ENCODE results near the gene SLC25A47.
A peak's percentile ranks its signal among the peaks of the same experiment; 100 is the strongest.
"Not testable (repeated sequence)": the region's sequence is repeated elsewhere in the genome, so short reads cannot be mapped to it uniquely, and the experiment has no call there.

Gene SLC25A47

GRCh38 chr14:100290607-100291304 lies 32.4 kb upstream of the SLC25A47 start:
- no peak for DNase-seq

DNA sequence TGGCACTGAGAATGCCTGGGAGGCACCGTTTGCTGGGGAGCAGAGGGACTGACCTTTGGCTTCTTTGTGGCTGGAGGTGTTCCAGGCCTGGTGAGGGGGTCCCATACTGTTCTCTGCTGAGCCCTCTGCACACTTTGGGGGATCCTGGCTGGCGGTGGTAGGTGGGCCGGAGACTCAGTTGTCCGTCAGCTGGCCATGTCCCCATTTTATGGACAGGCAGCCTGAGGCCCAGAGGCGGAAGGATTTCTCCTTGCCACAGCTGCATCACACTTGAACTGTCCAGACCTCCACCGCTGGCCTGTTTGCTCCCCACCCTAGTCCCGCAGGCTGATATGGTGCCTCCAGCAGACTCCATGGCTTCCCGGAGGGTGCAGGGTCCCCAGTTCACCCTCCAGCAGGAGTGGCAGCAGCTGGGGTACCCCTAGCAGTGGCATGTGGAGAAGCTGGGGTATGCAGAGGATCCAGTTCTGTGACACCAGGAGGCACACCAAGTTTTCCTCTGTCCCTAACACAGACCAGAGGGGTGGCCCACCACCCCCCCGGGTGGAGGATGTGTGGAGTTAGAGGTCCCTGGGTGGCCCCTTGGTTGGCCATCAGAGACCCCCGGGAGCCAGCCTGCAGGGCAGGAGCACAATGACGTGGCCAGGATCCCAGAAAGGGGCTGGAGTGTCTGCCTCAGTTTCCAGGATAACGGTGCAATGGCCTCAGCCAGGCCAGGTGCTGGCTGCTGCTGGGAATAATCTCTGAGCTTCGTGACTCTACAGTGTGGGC lies 31.6 kb upstream of the SLC25A47 start:
- no peak for DNase-seq

- DNase-seq: no peak
Observed at GRCh38 chr14:100292301-100292775, 30.8 kb upstream of the SLC25A47 start.

DNA sequence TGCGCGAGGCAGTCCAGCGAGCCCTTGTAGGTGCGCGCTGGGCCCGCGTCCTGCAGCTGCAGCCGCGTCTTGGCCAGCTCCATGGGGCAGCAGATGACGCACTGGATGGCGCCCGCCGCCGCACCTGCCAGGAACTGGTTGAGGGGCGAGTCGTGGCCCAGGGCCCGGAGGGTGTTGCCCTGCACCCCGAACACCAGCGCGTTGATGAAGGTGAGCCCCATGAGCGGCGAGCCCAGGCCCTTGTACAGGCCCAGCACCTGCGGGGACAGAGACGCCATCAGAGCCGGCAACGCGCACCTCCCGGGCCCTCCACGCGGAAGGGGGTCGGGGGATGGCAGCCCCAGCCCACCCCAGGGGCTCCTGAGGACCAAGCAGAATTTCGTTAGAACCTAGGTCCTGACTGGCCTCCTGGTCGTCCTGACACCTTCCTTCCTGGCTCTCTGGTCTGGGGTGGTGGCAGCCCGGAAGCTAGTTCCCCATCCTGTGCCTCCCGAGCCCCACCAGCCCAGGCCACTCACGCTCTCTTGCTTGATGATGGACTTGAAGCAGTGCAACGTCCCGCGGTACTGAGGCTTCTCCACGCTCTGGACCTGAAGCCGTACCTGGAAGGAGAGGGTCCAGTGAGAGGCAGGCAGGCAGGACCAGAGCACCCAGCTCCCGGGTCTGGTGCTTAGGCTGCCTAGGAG lies 30.2 kb upstream of the SLC25A47 start:
- DNase-seq: no peak

DNA sequence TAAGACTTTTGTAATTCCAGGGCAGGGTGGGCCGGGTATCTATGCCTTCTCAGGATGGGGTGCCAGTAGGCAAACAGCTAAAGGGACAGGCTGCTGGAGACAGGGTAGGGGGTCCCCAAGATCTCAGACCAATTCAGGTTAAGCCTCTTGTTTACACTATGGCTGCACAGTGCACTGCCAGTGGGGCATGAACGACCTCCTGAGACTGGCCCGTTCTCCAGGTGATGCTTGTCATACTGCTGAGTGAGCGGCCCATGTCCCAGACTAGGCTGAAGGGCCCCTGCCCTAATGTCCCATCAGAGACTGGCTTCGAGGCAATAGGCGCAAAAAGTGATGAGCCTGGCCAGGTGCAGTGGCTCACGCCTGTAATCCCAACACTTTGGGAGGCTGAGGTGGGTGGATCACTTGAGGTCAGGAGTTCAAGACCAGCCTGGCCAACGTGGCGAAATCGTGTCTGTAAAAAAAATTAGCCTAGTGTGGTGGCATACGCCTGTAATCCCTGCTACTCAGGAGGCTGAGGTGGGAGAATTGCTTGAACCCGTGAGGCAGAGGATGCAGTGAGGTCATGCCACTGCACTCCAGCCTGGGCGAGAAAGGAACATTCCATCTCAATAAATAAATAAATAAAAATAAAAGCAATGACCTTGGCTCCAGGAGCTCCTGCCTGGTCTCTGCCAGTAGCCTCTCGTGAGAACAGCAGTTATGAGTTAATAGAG lies 29.5 kb upstream of the SLC25A47 start:
- DNase-seq: no peak

DNA sequence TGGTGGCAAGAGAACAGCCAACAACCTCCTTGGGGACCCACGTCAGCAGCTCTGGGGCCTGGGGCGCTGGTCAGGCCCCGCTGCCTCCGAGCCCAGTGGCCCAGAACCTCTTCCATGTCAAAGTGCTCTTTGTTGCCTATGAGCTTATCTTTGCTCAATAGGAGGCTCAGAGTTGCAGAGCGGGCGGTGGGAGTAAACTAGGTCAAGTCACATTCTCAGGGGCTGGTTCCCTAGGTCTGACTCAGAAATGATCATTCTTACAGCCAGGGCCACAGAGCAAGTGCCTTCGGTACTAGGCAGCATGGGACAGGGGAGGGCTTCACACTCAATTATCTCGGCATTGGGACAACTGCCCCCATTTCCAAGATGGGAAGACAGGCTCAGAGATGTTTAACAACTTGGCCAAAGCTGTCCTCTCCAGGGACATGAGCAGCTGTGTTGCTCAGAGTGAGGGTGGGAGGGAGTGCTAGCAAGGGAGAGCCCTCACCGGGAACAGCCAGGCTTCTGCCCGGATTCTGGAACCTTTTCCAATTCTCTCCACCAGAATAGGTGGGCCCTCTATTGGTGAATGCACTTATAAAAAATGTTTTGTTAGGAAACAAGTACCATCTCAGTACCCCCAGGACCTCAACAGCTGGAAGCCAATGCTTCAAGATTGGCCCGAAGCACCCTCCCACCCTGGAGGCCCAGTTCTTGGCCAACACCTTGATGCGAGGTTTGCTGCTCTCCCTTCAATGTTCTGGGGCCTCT lies 28.8 kb upstream of the SLC25A47 start:
- peak; percentile 64 for DNase-seq

DNA sequence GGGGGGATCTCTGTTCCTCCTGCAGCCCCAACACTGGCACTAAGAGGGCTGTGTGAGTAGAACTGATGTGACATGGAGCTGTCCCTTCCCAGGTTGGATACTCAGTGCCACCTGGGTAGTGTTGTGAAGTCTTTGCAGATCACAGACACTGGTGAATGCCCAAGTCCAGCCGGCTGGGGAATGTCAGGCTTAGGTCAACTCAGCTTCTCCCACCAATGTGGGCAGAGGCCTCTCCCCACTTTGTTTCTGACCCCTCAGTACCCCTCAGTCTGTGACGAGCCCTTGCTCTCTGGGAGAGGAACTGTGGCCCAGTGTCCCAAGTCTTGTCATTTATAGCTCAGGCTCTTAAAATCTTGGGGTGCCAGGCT lies 28.2 kb upstream of the SLC25A47 start:
- no peak for DNase-seq

- DNase-seq: no peak
Observed at GRCh38 chr14:100295376-100296105, 27.6 kb upstream of the SLC25A47 start.

DNA sequence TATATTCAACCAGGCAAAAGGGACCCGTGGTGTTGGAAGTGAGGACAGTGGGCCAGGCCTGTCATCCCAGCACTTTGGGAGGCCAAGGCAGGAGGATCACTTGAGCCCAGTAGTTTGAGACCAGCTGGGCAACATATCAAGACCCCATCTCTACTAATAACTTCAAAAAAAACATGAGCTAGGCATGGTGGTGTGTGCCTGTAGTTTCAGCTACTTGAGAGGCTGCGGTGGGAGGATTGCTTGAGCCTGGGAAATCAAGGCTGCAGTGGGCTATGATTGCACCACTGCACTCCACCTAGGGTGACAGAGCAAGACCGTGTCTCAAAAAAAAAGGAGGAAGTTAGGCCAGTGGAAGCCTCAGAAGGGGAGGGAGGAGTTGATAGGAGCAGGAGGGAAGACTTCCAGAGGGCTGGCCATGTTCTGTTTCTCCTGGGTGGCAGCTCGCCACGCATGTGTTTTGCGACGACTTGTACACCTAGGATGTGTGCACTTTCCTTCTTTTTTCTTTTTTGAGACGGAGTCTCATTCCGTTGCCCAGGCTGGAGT lies 27.0 kb upstream of the SLC25A47 start:
- no peak for DNase-seq

DNA sequence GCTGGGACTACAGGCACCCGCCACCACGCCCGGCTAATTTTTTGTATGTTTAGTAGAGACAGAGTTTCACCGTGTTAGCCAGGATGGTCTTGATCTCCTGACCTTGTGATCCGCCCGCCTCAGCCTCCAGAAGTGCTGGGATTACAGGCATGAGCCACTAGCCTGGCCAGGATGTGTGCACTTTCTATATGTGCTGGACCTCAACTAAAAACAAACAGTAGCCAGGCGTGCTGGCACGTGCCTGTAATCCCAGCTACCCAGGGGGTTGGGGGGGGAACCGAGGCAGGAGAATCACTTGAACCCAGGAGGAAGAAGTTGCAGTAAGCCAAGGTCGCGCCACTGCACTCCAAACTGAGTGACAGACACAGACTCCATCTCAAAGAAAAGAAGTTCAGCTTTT lies 26.4 kb upstream of the SLC25A47 start:
- DNase-seq: not testable (repeated sequence)

- no peak for DNase-seq
Observed at GRCh38 chr14:100297320-100298300, 25.5 kb upstream of the SLC25A47 start.

DNA sequence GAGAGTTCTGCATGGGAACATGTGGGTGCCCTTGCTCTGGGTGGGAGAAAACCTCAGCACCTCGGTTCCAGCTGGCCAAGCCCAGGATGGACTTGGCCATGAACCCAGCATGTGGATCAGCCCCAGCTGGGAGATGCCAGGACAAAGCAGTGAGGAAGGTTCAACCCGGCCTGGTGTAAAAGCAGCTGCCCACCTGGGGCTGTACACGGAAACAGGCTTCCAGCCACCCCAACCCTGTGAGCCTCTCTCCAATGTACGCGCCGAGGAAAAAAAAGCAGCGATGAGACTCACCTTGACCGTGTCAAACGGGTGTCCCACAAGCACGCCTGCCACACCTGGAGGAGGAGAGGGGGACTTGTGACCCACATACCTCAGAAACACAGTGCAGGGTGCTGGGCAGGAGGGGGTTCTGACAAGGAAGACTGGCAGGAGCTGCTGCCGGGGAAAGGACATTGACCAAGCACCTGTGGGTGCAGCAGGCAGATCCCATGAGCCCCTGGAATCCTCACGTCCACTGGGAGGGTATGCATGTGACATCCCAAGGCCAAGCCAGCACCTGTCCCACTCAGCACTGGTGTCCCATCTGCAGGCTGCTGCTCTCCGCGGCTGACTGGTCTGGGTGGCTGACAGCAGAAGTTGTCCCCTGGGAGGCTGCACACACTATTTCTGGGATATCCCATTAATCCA lies 24.4 kb upstream of the SLC25A47 start:
- DNase-seq: no peak

- no peak for DNase-seq
Observed at GRCh38 chr14:100299238-100299560, 23.9 kb upstream of the SLC25A47 start.

DNA sequence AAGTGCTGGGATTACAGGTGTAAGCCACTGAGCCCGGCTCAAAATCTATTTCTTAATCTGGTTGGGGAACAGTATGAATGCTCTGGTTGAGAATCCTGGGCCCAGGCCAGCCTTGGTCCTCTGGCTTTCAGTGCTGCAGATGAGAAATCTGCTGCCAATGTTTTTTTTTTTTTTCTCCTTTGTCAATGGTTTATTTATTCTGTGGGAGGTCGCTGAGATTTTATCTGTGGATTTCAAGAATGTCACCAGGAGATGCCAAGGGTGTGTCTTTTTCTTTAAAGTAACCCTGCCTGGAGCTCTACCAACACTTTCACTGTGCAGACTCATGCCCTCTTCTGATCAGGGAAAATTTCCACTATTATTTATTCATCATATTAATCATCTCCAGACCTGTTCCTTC lies 20.5 kb upstream of the SLC25A47 start:
- no peak for DNase-seq

GRCh38 chr14:100303179-100303578 lies 20.0 kb upstream of the SLC25A47 start:
- DNase-seq: no peak

GRCh38 chr14:100303925-100304324 lies 19.2 kb upstream of the SLC25A47 start:
- no peak for DNase-seq

GRCh38 chr14:100304825-100305323 lies 18.3 kb upstream of the SLC25A47 start:
- peak; percentile 56 for DNase-seq

- peak; percentile 55 for DNase-seq
Observed at GRCh38 chr14:100305324-100306100, 17.6 kb upstream of the SLC25A47 start.
